ENCODE data around the gene KRTAP10-7. TPM values are rescaled to one million over a fixed set of nuclear protein-coding genes. Genes with fewer than 3 reads are reported as not detected.
A peak's percentile ranks its signal among the peaks of the same experiment; 100 is the strongest.

KRTAP10-7 gene
- total and polyA plus RNA-seq, 2 of the 13 experiments (the other 11 are each of a cell fraction or from before 2014, with no cell fraction given), result not detected

DNA sequence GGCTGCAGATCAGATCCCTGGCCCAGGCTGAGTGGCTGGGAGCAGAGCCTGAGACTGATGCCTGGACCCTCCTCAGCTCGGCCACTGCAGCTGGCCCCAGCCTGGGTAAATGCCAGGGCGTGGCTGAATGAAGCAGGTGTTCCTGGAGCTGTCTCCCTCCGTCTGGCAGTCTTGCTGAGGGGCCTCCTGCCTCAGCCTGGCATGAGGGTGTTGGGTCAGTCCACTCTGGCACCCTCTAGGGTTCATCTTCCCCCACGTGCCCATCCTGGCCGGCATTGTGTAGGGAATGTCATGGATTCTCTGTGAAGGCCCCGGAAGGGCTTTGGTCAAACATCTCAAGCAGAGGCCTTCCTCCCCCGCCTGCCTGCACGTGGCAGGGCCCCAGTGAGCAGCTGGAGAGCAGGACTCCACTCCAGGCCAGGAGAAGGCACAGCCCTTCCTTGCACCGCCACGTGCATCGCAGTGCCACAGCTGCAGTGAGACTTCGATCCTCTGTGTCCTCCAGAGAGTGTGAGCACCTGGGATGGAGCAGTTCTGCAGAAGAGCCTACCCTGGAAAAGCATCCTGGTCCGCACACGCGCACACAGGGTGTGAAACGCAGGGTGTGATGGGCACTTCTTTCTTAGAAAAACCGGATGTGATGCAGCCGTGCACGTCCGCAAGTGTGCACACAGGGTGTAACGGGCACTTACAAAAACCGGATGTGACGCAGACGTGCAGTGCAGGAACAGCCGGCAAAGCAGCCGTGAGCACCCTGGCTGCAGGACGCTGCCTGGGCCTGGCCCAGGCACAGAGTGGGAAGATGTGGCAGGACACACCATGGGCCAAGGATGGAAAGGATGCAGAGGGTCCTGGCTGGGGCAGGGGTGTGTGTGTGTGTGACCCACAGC lies 31.5 kb upstream of the KRTAP10-7 start:
- Histone ChIP-seq H3K79me2 (ENCODE audit: insufficient read depth, low read length) (no peaks in the 10 kb centered on the region), H3K9me3 (ENCODE audit: low read length) (peaks cover 9% of the 10 kb centered on the region), H2AFZ (ENCODE audit: low read length) (no peak overlapping the region), H3K4me1 (ENCODE audit: insufficient read depth, low read length) (peaks cover 16% of the 10 kb centered on the region), H3K27me3 (ENCODE audit: control insufficient read depth in 1 of 2, insufficient read depth in 2 of 2, low read length in 2 of 2) (no peaks in the 10 kb centered on the region; a peak in 1 of 5 replicates), H3K4me3 (replicated peaks in 1 of 3; ENCODE audit: insufficient read depth in 1 of 3, low read depth in 2 of 3, low read length in 3 of 3) (no peak overlapping the region), H4K20me1 (ENCODE audit: insufficient read depth, low read length) (no peaks in the 10 kb centered on the region), H3K27ac (ENCODE audit: extremely low read length, insufficient read depth, low read length) (no peak overlapping the region), H3K36me3 (replicated peaks in 1 of 2; ENCODE audit: control insufficient read depth in 1 of 2, insufficient read depth in 2 of 2, low read length in 2 of 2) (no peaks in the 10 kb centered on the region), H3K4me2 (ENCODE audit: low read depth, low read length) (no peak overlapping the region), H3K9ac (ENCODE audit: insufficient read depth, low read depth, low read length) (no peak overlapping the region)
- BruUV-seq (replicated peaks), result no TSS peak
- WGBS (ENCODE audit: low lambda C conversion rate), result 66% methylated on average over 20 of the region's 27 CpGs
- ATAC-seq (no peak), FAIRE-seq (no peak), DNase-seq (ENCODE audit: low spot score) (no peak)
- POLR2A ChIA-PET, result no interaction called here
- CTCF ChIA-PET (ENCODE audit: low intra/inter-chr PET ratio, low total read pairs), result no interaction called here
- in situ Hi-C loops (cut with HindIII; ENCODE audit: extremely low pct_ligation_motif_present, low pct_unique_long_range_greater_than_20kb) (no loop called here), intact Hi-C loops (cut with micrococcal nuclease; ENCODE audit: unreplicated experiment) (no loop called here)
- TF ChIP-seq, protein P1, sequence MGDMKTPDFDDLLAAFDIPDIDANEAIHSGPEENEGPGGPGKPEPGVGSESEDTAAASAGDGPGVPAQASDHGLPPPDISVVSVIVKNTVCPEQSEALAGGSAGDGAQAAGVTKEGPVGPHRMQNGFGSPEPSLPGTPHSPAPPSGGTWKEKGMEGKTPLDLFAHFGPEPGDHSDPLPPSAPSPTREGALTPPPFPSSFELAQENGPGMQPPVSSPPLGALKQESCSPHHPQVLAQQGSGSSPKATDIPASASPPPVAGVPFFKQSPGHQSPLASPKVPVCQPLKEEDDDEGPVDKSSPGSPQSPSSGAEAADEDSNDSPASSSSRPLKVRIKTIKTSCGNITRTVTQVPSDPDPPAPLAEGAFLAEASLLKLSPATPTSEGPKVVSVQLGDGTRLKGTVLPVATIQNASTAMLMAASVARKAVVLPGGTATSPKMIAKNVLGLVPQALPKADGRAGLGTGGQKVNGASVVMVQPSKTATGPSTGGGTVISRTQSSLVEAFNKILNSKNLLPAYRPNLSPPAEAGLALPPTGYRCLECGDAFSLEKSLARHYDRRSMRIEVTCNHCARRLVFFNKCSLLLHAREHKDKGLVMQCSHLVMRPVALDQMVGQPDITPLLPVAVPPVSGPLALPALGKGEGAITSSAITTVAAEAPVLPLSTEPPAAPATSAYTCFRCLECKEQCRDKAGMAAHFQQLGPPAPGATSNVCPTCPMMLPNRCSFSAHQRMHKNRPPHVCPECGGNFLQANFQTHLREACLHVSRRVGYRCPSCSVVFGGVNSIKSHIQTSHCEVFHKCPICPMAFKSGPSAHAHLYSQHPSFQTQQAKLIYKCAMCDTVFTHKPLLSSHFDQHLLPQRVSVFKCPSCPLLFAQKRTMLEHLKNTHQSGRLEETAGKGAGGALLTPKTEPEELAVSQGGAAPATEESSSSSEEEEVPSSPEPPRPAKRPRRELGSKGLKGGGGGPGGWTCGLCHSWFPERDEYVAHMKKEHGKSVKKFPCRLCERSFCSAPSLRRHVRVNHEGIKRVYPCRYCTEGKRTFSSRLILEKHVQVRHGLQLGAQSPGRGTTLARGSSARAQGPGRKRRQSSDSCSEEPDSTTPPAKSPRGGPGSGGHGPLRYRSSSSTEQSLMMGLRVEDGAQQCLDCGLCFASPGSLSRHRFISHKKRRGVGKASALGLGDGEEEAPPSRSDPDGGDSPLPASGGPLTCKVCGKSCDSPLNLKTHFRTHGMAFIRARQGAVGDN (CRISPR knock-in tag; IDR thresholded peaks at IDR 0.05), result peak; percentile 49; the same call in 1 of the 2 replicates
- TF ChIP-seq GABPB1 (CRISPR knock-in tag; IDR thresholded peaks at IDR 0.05) (peak; percentile 36; the same call in 1 of the 2 replicates), GABPA (IDR thresholded peaks at IDR 0.05; ENCODE audit: low read depth, low read length) (no peak), GABPA (CRISPR knock-in tag; IDR thresholded peaks at IDR 0.05; ENCODE audit: low read depth) (peak; percentile 62; the same call in 1 of the 2 replicates)
- TF ChIP-seq, protein P2, sequence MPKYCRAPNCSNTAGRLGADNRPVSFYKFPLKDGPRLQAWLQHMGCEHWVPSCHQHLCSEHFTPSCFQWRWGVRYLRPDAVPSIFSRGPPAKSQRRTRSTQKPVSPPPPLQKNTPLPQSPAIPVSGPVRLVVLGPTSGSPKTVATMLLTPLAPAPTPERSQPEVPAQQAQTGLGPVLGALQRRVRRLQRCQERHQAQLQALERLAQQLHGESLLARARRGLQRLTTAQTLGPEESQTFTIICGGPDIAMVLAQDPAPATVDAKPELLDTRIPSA (CRISPR knock-in tag; IDR thresholded peaks at IDR 0.05; ENCODE audit: borderline replicate concordance), result no peak
- TF ChIP-seq, protein P3, sequence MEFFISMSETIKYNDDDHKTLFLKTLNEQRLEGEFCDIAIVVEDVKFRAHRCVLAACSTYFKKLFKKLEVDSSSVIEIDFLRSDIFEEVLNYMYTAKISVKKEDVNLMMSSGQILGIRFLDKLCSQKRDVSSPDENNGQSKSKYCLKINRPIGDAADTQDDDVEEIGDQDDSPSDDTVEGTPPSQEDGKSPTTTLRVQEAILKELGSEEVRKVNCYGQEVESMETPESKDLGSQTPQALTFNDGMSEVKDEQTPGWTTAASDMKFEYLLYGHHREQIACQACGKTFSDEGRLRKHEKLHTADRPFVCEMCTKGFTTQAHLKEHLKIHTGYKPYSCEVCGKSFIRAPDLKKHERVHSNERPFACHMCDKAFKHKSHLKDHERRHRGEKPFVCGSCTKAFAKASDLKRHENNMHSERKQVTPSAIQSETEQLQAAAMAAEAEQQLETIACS (CRISPR knock-in tag; IDR thresholded peaks at IDR 0.05), result no peak

Data from HepG2 (cell line).